Neural crest cell (in vitro differentiated cells): ENCODE measurements around the gene ENOX2. TPM values are rescaled to one million over a fixed set of nuclear protein-coding genes. Genes with fewer than 3 reads are reported as not detected.

Experiments
- DNase-seq: peaks from one replicate; pipeline ENCODE4 v3.0.0; 2021; ENCODE audit warnings: low read depth, mixed read lengths, low spot score
- H3K27ac Mint-ChIP-seq: one replicate; pipeline ENCODE4 v1.8.0; 2021; ENCODE audit warnings: mild to moderate bottlenecking, mixed read lengths; ENCODE audit not compliant: unreplicated experiment
- H3K27me3 Mint-ChIP-seq: 2 replicates; pipeline ENCODE4 v1.8.0; 2021; ENCODE audit warnings: low read depth, mild to moderate bottlenecking, mixed read lengths
- H3K36me3 Mint-ChIP-seq: 2 replicates; pipeline ENCODE4 v1.8.0; 2021; ENCODE audit warnings: low read depth, mild to moderate bottlenecking, mixed read lengths
- H3K4me1 Mint-ChIP-seq: 2 replicates; pipeline ENCODE4 v1.8.0; 2021; ENCODE audit warnings: mixed read lengths
- H3K4me3 Mint-ChIP-seq: one replicate; pipeline ENCODE4 v1.8.0; 2021; ENCODE audit warnings: mild to moderate bottlenecking, mixed read lengths
- H3K9me3 Mint-ChIP-seq: 2 replicates; pipeline ENCODE4 v1.8.0; 2021; ENCODE audit warnings: mixed read lengths
- total RNA-seq: library from RNA; stranded (reverse); gene quantifications from 2 replicates; pipeline ENCODE4 v1.2.1, GENCODE V29; 2021
- TF ChIP-seq, protein P1 (sequence below): fragments of 200-600 bp; sonication (generic); conservative IDR thresholded peaks from 2 replicates; pipeline ENCODE4 v1.5.0; 2021; ENCODE audit warnings: antibody characterized with exemption, mild to moderate bottlenecking

The ENOX2 gene
- total RNA-seq, 1 donor from 2014 or later, result 40.3 TPM

DNA sequence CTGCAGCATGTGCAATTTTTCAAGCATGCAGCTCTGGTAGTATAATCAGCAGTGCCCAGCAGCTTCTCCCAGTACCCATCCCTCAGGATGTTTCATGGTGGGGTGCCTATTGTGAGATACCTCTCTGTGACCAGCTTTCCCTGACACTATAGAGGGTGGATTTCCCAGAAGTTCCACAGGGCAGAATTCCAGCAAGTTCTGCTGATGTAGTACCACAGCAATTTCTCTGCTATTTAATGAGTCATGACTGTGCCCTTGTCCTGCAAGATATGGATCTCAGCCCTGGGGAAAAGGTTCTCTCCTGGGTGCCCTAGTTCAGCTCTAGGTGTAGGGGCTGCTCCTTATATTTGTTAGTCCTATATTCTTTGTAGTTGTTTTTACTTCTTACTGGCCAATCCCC, 174.8 kb downstream of the ENOX2 start:
- H3K36me3 Mint-ChIP-seq, result peaks cover 45% of the 10 kb centered on the region
- H3K9me3 Mint-ChIP-seq, result peaks cover 30% of the 10 kb centered on the region
- no peak overlapping the region for H3K4me3 Mint-ChIP-seq
- peaks cover 12% of the 10 kb centered on the region for H3K4me1 Mint-ChIP-seq
- TF ChIP-seq, protein P1, sequence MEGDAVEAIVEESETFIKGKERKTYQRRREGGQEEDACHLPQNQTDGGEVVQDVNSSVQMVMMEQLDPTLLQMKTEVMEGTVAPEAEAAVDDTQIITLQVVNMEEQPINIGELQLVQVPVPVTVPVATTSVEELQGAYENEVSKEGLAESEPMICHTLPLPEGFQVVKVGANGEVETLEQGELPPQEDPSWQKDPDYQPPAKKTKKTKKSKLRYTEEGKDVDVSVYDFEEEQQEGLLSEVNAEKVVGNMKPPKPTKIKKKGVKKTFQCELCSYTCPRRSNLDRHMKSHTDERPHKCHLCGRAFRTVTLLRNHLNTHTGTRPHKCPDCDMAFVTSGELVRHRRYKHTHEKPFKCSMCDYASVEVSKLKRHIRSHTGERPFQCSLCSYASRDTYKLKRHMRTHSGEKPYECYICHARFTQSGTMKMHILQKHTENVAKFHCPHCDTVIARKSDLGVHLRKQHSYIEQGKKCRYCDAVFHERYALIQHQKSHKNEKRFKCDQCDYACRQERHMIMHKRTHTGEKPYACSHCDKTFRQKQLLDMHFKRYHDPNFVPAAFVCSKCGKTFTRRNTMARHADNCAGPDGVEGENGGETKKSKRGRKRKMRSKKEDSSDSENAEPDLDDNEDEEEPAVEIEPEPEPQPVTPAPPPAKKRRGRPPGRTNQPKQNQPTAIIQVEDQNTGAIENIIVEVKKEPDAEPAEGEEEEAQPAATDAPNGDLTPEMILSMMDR, result no peak
- H3K27ac Mint-ChIP-seq, result no peak overlapping the region
- H3K27me3 Mint-ChIP-seq, result no peaks in the 10 kb centered on the region
- no peak for DNase-seq

DNA sequence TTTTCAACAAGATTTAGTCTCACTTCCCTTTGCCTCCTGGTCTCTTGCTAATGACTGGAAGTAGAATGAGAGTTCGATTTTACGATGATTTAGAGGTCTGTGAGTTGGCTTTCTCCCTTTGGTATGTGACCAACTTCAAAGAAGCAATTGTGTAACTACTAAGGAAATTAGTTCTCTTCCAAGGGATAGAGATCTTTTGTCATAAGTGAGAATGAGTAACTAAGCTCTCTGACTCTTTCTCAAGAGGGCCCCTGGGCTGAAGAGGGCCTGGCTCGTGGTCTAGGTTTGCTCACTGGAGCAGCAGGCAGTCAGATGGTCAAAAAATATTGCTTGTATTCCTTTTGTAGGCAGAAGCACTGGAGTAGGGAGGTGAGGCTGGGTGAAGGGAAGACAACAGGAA, 176.3 kb downstream of the ENOX2 start:
- Mint-ChIP-seq H3K4me1 (peaks cover 15% of the 10 kb centered on the region), H3K27me3 (no peaks in the 10 kb centered on the region), H3K27ac (peak overlapping the region; percentile 93), H3K4me3 (no peak overlapping the region), H3K9me3 (peaks cover 22% of the 10 kb centered on the region), H3K36me3 (peaks cover 37% of the 10 kb centered on the region)
- DNase-seq, result no peak
- TF ChIP-seq, protein P1, result no peak

DNA sequence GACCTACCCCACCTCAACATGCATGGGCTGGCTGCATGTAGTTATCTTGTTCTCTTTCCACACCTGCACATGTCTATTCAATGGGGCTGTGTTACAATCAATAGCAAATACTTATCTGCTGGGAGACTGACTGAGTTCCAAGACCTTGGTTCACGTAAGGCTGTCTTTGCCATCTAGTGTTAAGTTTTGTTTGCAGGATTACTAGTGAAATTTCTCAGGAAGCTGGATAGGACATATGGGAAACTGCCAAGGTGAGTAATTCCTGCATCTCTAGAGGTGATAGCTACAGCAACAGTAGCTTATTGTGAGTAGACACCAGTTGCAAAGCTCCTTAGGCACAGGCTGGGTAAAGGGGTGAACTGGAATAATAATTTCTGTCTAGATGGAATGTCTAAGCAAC, 177.5 kb downstream of the ENOX2 start:
- peaks cover 15% of the 10 kb centered on the region for H3K4me1 Mint-ChIP-seq
- peaks cover 21% of the 10 kb centered on the region for H3K9me3 Mint-ChIP-seq
- H3K36me3 Mint-ChIP-seq, result peaks cover 32% of the 10 kb centered on the region
- H3K4me3 Mint-ChIP-seq, result no peak overlapping the region
- DNase-seq, result no peak
- H3K27me3 Mint-ChIP-seq, result no peaks in the 10 kb centered on the region
- TF ChIP-seq, protein P1, result no peak
- no peak overlapping the region for H3K27ac Mint-ChIP-seq

DNA sequence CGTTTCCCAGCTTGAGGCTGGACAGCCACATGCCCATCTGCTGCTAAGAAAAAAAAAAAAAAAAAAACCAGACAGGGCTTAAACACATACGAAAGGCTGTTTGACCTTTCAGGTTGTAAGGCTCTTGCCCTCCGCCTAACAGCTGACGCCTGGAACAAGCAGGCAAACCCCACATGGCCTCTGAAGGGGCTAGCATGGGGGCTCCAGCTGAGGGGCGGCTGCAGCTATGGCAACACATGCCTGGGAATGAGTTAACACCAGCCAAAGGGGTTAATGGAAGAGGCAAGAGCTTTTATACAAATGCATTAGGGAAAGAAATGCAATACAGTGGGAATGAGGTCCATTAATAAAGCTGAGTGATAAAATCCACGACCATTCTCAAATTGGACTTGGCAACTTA, 183.6 kb downstream of the ENOX2 start:
- no peaks in the 10 kb centered on the region for H3K36me3 Mint-ChIP-seq
- H3K27me3 Mint-ChIP-seq, result no peaks in the 10 kb centered on the region
- H3K9me3 Mint-ChIP-seq, result no peaks in the 10 kb centered on the region
- peak; percentile 20 for DNase-seq
- peaks cover 44% of the 10 kb centered on the region for H3K4me1 Mint-ChIP-seq
- H3K4me3 Mint-ChIP-seq, result peak overlapping the region; percentile 21
- no peak overlapping the region for H3K27ac Mint-ChIP-seq
- TF ChIP-seq, protein P1, result no peak

DNA sequence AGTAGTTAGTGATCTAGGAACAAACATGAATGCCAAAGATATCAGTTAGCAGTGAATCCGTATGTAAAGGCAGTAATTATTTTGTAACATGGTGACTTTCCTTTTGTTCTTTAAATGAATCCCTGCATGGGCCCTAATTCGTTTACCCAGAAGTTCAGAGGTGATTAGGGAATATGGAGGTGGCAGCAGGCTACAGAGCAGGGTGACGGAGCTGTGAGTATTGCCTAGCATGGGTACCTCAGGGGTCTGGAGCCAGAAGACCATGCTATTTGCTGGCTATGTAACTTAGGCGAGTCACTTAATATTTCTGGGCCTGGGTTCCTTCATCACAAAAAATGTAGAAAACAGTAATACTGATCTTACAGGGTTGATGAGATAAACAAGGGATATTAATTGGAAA, 184.9 kb downstream of the ENOX2 start:
- Mint-ChIP-seq H3K9me3 (no peaks in the 10 kb centered on the region), H3K27me3 (no peaks in the 10 kb centered on the region), H3K4me3 (no peak overlapping the region), H3K4me1 (peaks cover 44% of the 10 kb centered on the region), H3K36me3 (no peaks in the 10 kb centered on the region), H3K27ac (peak overlapping the region; percentile 37)
- TF ChIP-seq, protein P1, result no peak
- DNase-seq, result no peak
